ENCODE results near the gene VTN.

Gene VTN, protein sequence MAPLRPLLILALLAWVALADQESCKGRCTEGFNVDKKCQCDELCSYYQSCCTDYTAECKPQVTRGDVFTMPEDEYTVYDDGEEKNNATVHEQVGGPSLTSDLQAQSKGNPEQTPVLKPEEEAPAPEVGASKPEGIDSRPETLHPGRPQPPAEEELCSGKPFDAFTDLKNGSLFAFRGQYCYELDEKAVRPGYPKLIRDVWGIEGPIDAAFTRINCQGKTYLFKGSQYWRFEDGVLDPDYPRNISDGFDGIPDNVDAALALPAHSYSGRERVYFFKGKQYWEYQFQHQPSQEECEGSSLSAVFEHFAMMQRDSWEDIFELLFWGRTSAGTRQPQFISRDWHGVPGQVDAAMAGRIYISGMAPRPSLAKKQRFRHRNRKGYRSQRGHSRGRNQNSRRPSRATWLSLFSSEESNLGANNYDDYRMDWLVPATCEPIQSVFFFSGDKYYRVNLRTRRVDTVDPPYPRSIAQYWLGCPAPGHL

DNA sequence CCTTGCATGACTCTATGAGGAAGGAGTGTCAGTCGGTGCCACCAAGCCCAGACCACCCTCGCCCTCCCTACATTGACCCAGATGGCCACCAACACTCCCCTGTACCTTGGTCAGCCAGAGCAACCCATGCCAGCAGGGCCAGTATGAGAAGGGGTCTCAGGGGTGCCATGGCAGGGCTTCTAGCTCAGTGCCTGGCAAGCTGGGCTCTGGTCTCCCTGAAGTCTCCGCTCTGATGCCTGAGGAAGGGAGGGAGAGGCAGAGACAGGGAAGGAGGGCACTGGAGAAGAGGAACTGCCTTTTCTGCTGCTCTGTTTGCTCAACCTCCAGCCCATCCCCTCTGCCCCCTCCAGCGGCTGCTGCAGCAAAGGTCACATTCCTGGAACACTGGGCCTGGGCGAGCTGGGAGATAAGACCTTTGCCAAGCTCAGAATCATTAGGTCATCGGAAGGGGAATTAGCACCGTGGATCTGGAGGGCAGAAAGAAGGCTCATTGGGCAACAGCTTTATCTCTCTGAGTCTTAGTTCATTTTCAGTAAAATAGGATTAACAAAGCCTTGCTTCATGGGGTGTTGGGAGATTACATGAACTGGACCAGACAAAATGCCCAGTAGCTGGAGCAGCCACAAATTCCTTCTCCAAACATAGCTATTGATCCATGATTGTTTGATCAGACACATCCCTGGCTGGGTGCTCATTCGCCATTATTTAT, at the start of gene VTN:
VTN (minus strand) TSS at position 273 of the 709 bp plus-strand sequence; CDS start at position 169, 104 bp downstream.
- in situ Hi-C loops (cut with HindIII; ENCODE audit: low sequenced_read_pairs), result no loop called here

DNA sequence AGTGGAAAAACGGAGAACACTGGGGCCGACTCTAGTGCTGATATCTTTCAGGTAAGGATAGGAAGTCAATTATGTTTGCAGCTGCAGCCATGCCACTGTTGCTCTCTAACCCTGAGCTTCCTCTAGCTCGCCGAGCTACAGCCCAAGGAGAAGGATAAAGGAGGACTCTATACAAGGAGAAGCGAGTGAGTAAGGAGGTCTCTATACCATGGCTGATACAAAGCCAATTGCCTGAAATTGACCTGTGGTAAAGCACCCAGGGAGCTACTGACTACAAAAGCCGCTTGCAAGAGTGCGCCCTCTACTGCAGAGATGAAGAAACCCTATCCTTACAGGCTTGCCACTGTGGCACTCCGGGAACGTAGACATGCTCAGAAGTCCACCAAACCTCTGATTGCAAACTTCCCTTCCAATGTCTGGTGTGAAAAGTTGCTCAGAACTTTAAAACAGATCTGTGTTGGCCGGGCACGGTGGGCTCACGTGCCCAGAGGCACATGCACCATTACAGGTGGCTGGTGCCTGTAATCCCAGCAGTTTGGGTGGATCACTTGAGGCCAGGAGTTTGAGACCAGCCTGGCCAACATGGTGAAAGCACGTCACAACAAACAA, 46.7 kb upstream of the VTN start:
- in situ Hi-C loops (cut with HindIII; ENCODE audit: low sequenced_read_pairs), result no loop called here

GRCh38 chr17:28415886-28416285, 45.8 kb upstream of the VTN start:
- in situ Hi-C loops (cut with HindIII; ENCODE audit: low sequenced_read_pairs), result no loop called here

DNA sequence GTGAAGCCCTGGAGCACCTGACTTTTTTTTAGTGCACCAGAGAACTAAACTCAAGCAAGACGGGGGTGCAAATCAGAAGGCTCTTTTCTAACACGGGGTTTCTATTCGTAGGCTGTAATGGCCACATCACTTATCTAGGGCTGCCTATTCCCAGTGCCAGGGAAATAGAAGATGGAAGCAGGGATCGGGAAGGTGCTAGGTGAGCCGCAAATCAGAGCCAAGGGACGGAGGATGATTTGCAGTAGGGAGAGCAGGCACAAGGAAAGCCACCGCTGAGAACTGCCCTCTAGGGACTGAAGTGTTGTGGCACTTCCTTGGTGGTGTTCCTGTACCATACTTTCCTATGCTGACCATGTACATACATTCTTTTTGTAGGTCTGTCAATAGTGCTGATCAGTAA, 43.7 kb upstream of the VTN start:
- in situ Hi-C loops (cut with HindIII; ENCODE audit: low sequenced_read_pairs), result no loop called here

- in situ Hi-C loops (cut with HindIII; ENCODE audit: low sequenced_read_pairs), result no loop called here
Measured at GRCh38 chr17:28412099-28412498, 42.0 kb upstream of the VTN start.

DNA sequence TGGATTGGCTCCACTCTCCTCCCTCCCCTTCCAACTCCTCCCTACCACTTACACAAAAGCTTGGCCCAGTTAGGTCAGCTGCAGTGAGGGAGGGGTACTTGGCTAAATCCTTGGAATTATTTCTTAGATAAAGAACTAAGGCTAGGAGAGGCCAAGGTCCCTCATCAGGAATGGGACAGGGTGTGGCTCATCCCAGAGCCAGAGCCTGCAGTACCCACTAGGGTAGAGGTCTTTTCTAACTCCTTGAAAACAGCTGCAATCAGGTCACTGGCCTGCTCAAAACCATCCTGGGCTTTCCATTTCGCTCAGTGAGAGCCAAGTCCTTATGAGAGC, 37.8 kb upstream of the VTN start:
- in situ Hi-C loops (cut with HindIII; ENCODE audit: low sequenced_read_pairs), result no loop called here

DNA sequence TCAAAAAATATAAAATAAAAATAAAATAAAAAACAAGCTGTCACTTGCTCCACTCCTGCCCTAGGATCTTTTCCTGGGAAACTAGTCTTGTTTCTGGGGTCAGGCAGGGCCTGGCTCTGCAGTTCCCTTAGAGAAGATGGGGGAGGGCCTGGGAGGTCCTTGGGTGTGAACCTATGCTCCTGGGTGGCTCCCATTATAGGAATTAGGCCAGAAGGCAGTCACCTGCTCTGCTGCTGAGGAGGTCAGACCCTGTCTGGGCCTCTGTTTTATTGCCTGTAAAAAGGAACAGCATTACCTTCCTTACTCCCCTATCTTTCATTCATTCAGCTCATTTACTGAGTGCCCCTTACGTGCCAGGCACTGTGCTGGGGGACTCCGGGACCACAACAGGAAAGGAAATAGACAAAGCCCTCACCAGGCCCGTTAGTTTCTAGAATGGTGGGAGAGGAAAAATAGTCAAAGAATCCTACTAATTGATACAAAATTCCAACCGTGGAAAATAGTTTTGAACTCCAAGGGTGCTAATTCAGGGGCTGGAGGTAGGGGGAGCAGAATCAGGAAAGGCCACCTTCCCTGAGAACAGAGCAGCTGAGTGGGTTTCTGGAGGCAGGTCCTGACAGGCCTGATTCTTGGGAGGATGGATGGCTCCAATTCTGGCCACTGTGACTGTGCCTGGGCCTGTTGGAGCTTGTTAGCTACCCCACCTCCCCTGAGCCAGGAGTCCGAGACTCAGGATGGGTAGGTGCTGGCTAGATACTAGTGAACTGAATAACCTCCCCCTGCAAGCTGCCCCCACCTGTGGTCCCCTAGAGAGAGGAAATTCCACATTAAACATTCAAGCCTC, 37.2 kb upstream of the VTN start:
- in situ Hi-C loops (cut with HindIII; ENCODE audit: low sequenced_read_pairs), result no loop called here

DNA sequence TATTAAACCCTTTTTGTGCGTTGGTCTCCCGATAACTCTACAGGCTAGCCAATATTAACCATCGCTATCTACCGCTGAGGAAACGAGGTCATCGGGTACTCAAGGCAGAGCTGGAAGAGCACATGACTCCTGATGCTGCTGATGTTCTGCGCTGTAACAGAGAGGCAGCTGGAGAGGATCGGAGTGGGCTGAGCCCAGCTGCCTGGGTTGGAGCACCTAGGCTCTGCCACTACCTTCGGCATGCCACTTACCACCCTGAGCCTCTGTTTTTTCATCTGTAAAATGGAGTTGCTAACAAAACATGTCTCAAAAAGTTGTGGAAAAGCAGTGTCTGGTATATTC, 36.3 kb upstream of the VTN start:
- in situ Hi-C loops (cut with HindIII; ENCODE audit: low sequenced_read_pairs), result no loop called here

DNA sequence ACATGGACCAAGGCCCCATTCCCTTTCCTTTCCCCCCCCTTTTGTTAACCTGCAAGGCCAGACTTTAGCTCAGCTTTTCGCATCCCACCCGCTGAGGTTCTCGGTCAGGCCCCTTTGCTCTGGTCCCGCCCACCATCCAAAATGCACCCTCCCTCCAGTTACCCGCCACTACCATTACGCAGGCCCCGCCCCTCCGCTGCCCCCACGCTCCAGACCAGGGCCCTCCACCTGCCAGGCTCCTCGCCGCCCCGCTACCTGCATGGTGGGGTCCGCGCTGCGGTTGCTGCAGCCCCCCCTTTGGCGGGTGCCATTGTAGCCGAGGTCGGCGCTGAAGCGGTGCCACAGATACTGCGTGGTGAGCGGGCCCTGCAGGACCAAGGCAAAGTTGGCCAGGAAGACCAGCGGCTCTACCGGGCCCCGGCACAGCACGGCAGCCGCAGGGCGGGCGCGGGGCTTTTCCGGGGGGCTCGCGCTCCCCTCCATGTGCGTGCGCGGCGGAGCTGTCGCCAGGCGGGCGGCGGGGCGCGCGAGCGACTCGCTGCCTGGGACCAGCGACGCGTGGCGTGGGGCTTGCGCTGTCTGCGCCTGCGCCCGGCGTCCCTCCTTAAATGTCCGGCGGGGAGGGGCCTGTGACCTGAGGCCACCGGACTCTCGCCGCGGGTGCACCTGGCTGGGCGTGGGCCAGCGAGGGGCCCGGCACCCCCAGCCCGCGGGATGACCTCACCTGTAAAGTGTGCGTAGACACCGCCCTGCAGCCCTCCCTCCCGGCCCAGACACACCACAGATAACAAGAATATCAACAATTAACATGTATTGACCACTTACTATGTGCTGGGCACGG, 35.7 kb upstream of the VTN start, which contains the start of gene SLC46A1:
SLC46A1 (minus strand) TSS at position 581 of the 841 bp plus-strand sequence; CDS start at position 483, 98 bp downstream.
- in situ Hi-C loops (cut with HindIII; ENCODE audit: low sequenced_read_pairs), result no loop called here

DNA sequence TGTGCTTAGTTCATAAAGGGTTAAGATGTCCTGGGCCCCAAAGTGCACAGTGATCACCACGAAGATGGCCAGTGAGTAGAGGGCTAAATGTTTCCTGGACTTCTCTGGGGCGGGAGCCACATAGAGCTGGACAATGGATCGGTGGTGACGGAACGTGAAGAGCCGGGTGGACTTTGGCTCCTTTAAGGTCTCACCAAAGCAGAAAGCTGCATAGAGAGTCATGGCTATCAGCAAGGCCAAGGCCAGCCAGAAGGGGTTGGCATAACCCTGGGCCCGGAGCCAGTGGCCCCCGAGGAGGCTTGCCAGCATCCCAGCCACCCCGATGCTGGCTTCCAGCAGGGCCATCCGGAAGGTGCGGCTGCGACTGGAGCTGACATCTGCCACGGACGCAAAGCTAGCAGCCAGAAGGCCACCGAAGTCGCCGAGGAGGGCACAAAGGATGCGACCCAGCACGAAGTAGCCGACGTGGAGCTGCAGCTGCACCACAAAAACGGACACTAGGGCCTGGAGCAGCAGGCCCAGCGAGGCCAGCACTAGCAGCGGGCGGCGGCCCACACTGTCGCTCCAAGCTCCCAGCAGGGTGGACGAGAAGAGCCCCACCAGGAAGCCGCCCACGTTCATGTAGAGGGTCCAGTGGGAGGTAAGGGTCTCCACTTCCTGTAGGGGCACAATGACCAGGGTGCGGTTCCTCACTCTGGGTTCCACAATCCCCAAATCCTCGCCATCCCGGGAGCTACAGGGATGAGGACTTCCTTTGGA, 34.9 kb upstream of the VTN start:
- in situ Hi-C loops (cut with HindIII; ENCODE audit: low sequenced_read_pairs), result no loop called here

DNA sequence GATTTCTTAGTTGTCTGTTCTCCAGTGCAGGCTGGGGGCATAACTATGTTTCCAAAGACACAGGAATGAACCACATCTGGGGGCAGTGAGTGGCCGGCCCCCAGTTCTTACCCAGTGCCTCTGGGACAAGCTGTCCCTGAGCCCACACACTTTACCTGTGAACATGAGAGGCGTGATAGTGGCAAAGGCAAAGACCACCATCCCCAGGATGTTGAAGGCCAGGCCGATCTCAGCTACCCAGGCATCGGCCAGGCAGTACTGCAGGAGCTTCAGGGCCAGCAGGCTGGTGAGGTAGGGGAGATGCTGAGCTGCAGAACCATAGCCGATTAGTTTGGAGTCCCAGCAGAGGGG, 34.3 kb upstream of the VTN start:
- in situ Hi-C loops (cut with HindIII; ENCODE audit: low sequenced_read_pairs), result no loop called here

- in situ Hi-C loops (cut with HindIII; ENCODE audit: low sequenced_read_pairs), result no loop called here
Measured at GRCh38 chr17:28404007-28404406, 33.9 kb upstream of the VTN start.

DNA sequence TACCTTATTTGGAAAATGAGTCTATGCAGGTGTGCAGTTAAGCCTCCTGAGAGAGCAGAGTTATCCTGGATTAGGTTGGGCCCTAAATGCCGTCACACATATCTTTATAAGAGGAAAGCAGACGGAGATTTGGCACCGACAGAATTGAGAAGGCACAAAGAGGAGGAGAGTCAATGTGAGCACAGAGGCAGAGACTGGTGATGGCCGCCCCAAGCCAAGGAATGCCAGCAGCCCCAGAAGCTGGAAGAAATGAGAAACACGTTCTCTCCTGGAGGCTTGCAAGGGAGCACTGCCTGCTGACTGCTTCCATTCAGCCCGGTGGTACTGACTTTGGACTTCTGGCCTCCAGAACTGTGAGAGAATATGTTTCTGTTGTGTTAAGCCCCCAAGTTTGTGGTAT, 32.7 kb upstream of the VTN start:
- in situ Hi-C loops (cut with HindIII; ENCODE audit: low sequenced_read_pairs), result no loop called here

GRCh38 chr17:28402224-28402630, 32.1 kb upstream of the VTN start:
- in situ Hi-C loops (cut with HindIII; ENCODE audit: low sequenced_read_pairs), result no loop called here

DNA sequence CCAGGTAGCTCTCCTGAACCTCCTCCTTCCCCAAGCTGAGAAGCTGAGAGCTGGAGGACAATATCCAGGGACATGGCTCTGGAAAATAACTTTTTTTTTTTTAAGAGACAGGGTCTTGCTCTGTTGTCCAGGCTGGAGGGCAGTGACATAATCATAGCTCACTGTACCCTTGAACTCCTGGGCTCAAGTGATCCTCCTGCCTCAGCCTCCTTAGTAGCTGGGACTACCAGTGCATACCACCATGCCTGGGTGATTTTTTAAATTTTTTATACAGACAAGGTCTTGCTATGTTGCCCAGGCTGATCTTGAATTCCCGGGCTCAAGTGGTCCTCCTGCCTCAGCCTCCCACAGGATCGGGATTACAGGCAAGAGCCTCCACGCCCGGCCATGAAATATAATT, 29.7 kb upstream of the VTN start:
- in situ Hi-C loops (cut with HindIII; ENCODE audit: low sequenced_read_pairs), result no loop called here

DNA sequence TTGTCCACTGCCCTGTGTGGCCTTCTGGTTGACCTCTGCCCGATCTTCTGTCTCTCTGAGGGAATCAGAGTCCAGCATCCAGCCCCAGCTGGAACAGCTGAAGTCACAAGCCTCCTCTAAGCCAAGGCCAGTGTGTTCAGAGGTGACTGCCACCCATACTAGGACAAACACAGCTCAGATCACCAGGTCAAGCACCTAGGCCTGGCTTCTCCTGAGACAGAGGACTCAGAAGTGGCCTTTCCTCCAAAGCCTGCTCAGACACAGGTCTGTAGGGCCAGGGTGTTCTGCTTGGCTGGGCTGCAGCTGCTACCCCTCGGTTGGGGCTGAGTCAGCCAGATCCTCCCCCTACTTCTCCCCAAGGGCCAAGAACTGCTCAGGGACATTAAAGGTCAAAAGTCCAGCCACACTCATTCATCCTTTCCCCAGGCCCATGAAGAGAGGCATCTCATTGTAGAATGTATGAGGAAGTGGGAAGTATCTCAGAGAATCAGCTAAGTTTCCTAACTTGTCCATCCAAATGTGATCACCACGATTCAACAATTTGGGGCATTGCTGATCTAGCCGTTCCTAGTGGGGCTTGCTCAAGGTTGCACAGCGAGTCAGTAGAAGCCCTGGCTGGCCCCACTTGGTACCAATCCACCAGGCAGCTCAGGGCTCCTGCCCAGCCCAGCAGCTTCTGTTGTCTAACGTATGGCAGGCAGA, 28.3 kb upstream of the VTN start:
- in situ Hi-C loops (cut with HindIII; ENCODE audit: low sequenced_read_pairs), result no loop called here

GRCh38 chr17:28397687-28398279, 27.7 kb upstream of the VTN start:
- in situ Hi-C loops (cut with HindIII; ENCODE audit: low sequenced_read_pairs), result no loop called here

GRCh38 chr17:28397275-28397674, 27.2 kb upstream of the VTN start:
- in situ Hi-C loops (cut with HindIII; ENCODE audit: low sequenced_read_pairs), result no loop called here

Measured in DLD1 (cell line).